HUES6 (cell line): ENCODE measurements around the gene GATAD2A.

Experiments used
- H3K27ac ChIP-seq: 2 replicates; pipeline ENCODE4 v1.7.0; 2013; ENCODE audit warnings: low read depth, mild to moderate bottlenecking, low read length, inconsistent platforms
- H3K27me3 ChIP-seq: 2 replicates; pipeline ENCODE4 v1.6.1; 2013; ENCODE audit warnings: low read length; ENCODE audit not compliant: control insufficient read depth, insufficient read depth
- H3K36me3 ChIP-seq: 2 replicates; pipeline ENCODE4 v1.6.1; 2013; ENCODE audit warnings: low read length; ENCODE audit not compliant: control insufficient read depth, insufficient read depth
- H3K4me1 ChIP-seq: 2 replicates; pipeline ENCODE4 v1.6.1; 2013; ENCODE audit warnings: low read length; ENCODE audit not compliant: control insufficient read depth, insufficient read depth
- H3K4me3 ChIP-seq: 2 replicates; pipeline ENCODE4 v1.5.1; 2013; ENCODE audit warnings: low read depth, low read length
- H3K9ac ChIP-seq: one replicate; pipeline ENCODE4 v1.6.1; 2013; ENCODE audit warnings: mild to moderate bottlenecking, low read length
- H3K9me3 ChIP-seq: 2 replicates; pipeline ENCODE4 v1.6.1; 2013; ENCODE audit warnings: low read depth, low read length; ENCODE audit not compliant: control insufficient read depth, insufficient read depth

Gene GATAD2A

DNA sequence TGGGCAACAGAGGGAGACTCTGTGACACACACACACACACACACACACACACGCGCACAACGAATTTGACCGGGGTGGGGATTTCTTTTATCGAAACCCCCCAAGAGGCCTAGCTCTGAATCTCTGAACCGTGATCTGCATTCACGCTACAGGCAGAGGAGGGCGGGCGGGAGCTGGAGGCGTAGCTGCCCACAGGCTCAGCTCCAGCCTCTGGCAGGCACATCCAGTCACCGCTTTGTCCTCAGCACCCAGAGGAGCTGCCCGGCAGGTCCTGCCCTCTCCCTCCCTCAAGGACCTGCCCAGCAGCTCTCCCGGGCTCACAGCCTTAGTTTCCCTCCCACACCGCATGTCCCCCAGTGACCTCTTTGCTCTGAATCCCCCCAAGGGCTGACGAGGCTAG lies 152.6 kb downstream of the GATAD2A start:
- no peak overlapping the region for H3K9ac ChIP-seq
- H3K36me3 ChIP-seq: no peaks in the 10 kb centered on the region
- peaks cover 5% of the 10 kb centered on the region; the same call in 1 of the 2 replicates for H3K4me1 ChIP-seq
- no peaks in the 10 kb centered on the region for H3K27me3 ChIP-seq
- no peak overlapping the region for H3K4me3 ChIP-seq
- no peaks in the 10 kb centered on the region for H3K9me3 ChIP-seq
- no peak overlapping the region for H3K27ac ChIP-seq
